ENCODE measurements around the gene GOT2. TPM values are rescaled to one million over a fixed set of nuclear protein-coding genes. Genes with fewer than 3 reads are reported as not detected.
A peak's percentile ranks its signal among the peaks of the same experiment; 100 is the strongest.

The GOT2 gene
- total and polyA plus RNA-seq, 2 experiments from 2014 or later = 83.8 to 103 TPM

DNA sequence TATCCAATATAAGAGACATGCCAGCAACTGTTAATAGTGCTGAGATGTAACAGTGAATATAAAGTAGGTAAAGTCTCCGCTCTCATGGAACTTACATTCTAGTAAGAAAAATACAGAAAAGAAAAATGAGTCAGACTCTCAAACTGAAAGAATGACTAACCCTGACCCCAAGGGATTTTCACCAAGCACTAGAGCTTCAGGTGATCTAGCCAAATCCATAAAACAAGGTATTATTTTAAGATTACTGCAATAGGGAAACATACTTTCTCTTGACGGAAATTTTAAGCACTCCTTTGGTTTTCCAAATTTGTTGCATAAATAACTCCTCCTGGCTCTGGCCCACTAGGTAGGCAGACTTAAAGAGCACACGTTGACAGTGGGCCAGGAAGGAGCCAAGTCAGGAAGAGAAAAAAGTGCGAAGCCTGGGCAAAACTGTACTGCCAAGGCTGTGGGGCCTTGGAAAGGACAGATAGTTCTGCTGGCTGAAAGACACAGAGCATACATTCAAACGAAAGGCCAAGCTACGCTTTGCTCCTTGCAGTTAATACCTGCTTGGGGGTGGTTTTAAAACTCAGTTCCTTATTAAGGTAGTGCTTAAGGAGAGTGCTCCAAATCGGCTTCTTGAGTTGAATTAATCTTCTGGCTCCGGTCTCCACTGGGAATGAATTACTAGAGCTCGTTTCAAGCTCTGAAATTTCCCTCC, 1.4 kb downstream of the GOT2 start:
- H3K4me2 ChIP-seq = peak overlapping the region; percentile 96
- H3K27me3 ChIP-seq = no peaks in the 10 kb centered on the region
- H2AFZ ChIP-seq = peak overlapping the region; percentile 96
- peak overlapping the region; percentile 78 for H3K27ac ChIP-seq
- no peaks in the 10 kb centered on the region for H3K9me3 ChIP-seq (ENCODE audit: low read depth)
- DNase-seq (ENCODE audit: low spot score) = no peak
- H3K4me3 ChIP-seq = peak overlapping the region; percentile 75
- H3K79me2 ChIP-seq = peaks cover 61% of the 10 kb centered on the region
- H3K4me1 ChIP-seq (ENCODE audit: insufficient read depth) = peaks cover 9% of the 10 kb centered on the region
- TF ChIP-seq CTCF (IDR thresholded peaks at IDR 0.05; ENCODE audit: poor library complexity) = no peak
- TF ChIP-seq EZH2phosphoT487 (IDR thresholded peaks at IDR 0.05; ENCODE audit: low read depth, severe bottlenecking, unreplicated experiment) = no peak
- TF ChIP-seq EZH2 (IDR thresholded peaks at IDR 0.05; ENCODE audit: borderline replicate concordance) = no peak
- H3K9me2 ChIP-seq (replicated peaks; ENCODE audit: insufficient read depth) = no peaks in the 10 kb centered on the region
- H3K36me3 ChIP-seq (replicated peaks; ENCODE audit: insufficient read depth, low read depth) = no peaks in the 10 kb centered on the region
- H4K20me1 ChIP-seq (ENCODE audit: insufficient read depth, poor library complexity, severe bottlenecking) = peaks cover 22% of the 10 kb centered on the region
- 52% methylated on average over 9 of the region's 9 CpGs for WGBS (ENCODE audit: low lambda C conversion rate, missing lambda C conversion rate)

GRCh38 chr16:58730724-58731370, 3.3 kb downstream of the GOT2 start:
- Histone ChIP-seq H3K4me3 (no peak overlapping the region), H3K79me2 (peaks cover 75% of the 10 kb centered on the region), H4K20me1 (ENCODE audit: insufficient read depth, poor library complexity, severe bottlenecking) (peaks cover 27% of the 10 kb centered on the region), H3K4me2 (no peak overlapping the region), H3K36me3 (replicated peaks; ENCODE audit: insufficient read depth, low read depth) (no peaks in the 10 kb centered on the region), H3K4me1 (ENCODE audit: insufficient read depth) (peaks cover 9% of the 10 kb centered on the region), H3K27me3 (no peaks in the 10 kb centered on the region), H3K27ac (no peak overlapping the region), H3K9me2 (replicated peaks; ENCODE audit: insufficient read depth) (no peaks in the 10 kb centered on the region), H3K9me3 (ENCODE audit: low read depth) (no peaks in the 10 kb centered on the region), H2AFZ (no peak overlapping the region)
- TF ChIP-seq EZH2 (IDR thresholded peaks at IDR 0.05; ENCODE audit: borderline replicate concordance) (no peak), CTCF (IDR thresholded peaks at IDR 0.05; ENCODE audit: poor library complexity) (no peak)
- WGBS (ENCODE audit: low lambda C conversion rate, missing lambda C conversion rate) = 82% methylated on average over 11 of the region's 11 CpGs
- DNase-seq (ENCODE audit: low spot score) = no peak

- Histone ChIP-seq H4K20me1 (ENCODE audit: insufficient read depth, poor library complexity, severe bottlenecking) (peaks cover 27% of the 10 kb centered on the region), H3K27me3 (no peaks in the 10 kb centered on the region), H3K9me3 (ENCODE audit: low read depth) (no peaks in the 10 kb centered on the region), H3K27ac (no peak overlapping the region), H3K79me2 (peaks cover 75% of the 10 kb centered on the region), H3K36me3 (replicated peaks; ENCODE audit: insufficient read depth, low read depth) (no peaks in the 10 kb centered on the region), H3K4me2 (no peak overlapping the region), H2AFZ (no peak overlapping the region), H3K4me3 (no peak overlapping the region), H3K9me2 (replicated peaks; ENCODE audit: insufficient read depth) (no peaks in the 10 kb centered on the region), H3K4me1 (ENCODE audit: insufficient read depth) (peaks cover 8% of the 10 kb centered on the region)
- WGBS (ENCODE audit: low lambda C conversion rate, missing lambda C conversion rate) = 87% methylated on average over 9 of the region's 9 CpGs
- TF ChIP-seq EZH2 (IDR thresholded peaks at IDR 0.05; ENCODE audit: borderline replicate concordance) = no peak
- TF ChIP-seq CTCF (IDR thresholded peaks at IDR 0.05; ENCODE audit: poor library complexity) = no peak
- no peak for TF ChIP-seq EZH2phosphoT487 (IDR thresholded peaks at IDR 0.05; ENCODE audit: low read depth, severe bottlenecking, unreplicated experiment)
- DNase-seq (ENCODE audit: low spot score) = no peak
Observed at GRCh38 chr16:58727796-58728568, 6.1 kb downstream of the GOT2 start.
